Common myeloid progenitor, CD34-positive (primary cell): ENCODE measurements around the gene SH3BP4.
"Not testable (repeated sequence)": the region's sequence is repeated elsewhere in the genome, so short reads cannot be mapped to it uniquely, and the experiment has no call there.

Source experiments
- CTCF ChIA-PET: fragments of 350-600 bp; sonication (Branson Sonifier 250); formaldehyde crosslinking; loops from one replicate; lab custom pipeline; 2021; ENCODE audit warnings: antibody characterized with exemption; lab: Charles Lee
- POLR2A ChIA-PET: fragments of 350-600 bp; sonication (Branson Sonifier 250); formaldehyde crosslinking; loops from one replicate; lab custom pipeline; 2021; ENCODE audit warnings: antibody characterized with exemption; lab: Charles Lee
- DNase-seq, 3 donors: peaks; one replicate each; pipeline versions ENCODE4 v3.0.0 to v3.0.0-alpha.2; 2013
- H3K27ac ChIP-seq, 2 experiments: 1 replicate in 1 of 2; 2 replicates in 1 of 2; pipeline ENCODE4 v1.7.0; 2013; ENCODE audit warnings: inconsistent platforms in 2 of 2, low read length in 2 of 2, mild to moderate bottlenecking in 2 of 2, low read depth in 1 of 2, moderate library complexity in 1 of 2; ENCODE audit not compliant: severe bottlenecking in 2 of 2, insufficient read depth in 1 of 2, poor library complexity in 1 of 2
- H3K27me3 ChIP-seq, 5 experiments: replicated peaks in 2 of 5; 1 replicate in 3 of 5; 2 replicates in 2 of 5; pipeline versions ENCODE4 v1.6.1 to v1.7.0; 2013; ENCODE audit warnings: low read length in 4 of 5, mild to moderate bottlenecking in 2 of 5, moderate library complexity in 2 of 5, inconsistent platforms in 1 of 5; ENCODE audit not compliant: insufficient read depth in 5 of 5, control insufficient read depth in 4 of 5
- H3K36me3 ChIP-seq, 4 experiments: 1 replicate in 2 of 4; 2 replicates in 2 of 4; pipeline versions ENCODE4 v1.6.1 to v1.7.0; 2013; ENCODE audit warnings: low read length in 3 of 4, control low read depth in 1 of 4, mild to moderate bottlenecking in 1 of 4; ENCODE audit not compliant: control insufficient read depth in 4 of 4, insufficient read depth in 4 of 4
- H3K4me1 ChIP-seq, 4 experiments: 1 replicate in 3 of 4; 2 replicates in 1 of 4; pipeline versions ENCODE4 v1.6.1 to v1.7.1; 2013; ENCODE audit warnings: low read length in 3 of 4, mild to moderate bottlenecking in 3 of 4, control low read depth in 1 of 4, inconsistent platforms in 1 of 4, moderate library complexity in 1 of 4; ENCODE audit not compliant: control insufficient read depth in 4 of 4, insufficient read depth in 4 of 4; ENCODE audit errors: control extremely low read depth in 1 of 4
- H3K4me3 ChIP-seq, 7 experiments: 1 replicate in 4 of 7; 2 replicates in 3 of 7; pipeline versions ENCODE4 v1.5.1 to v1.7.0; 2013; ENCODE audit warnings: mild to moderate bottlenecking in 7 of 7, low read length in 6 of 7, moderate library complexity in 6 of 7, inconsistent platforms in 2 of 7, low read depth in 2 of 7, control low read depth in 1 of 7; ENCODE audit not compliant: insufficient read depth in 4 of 7, control insufficient read depth in 1 of 7; ENCODE audit errors: extremely low read depth in 1 of 7
- H3K9me3 ChIP-seq, 5 experiments: 1 replicate in 4 of 5; 2 replicates in 1 of 5; pipeline versions ENCODE4 v1.6.1 to v1.7.1; 2013; ENCODE audit warnings: low read length in 4 of 5, mild to moderate bottlenecking in 2 of 5, inconsistent platforms in 1 of 5, low read depth in 1 of 5, moderate library complexity in 1 of 5; ENCODE audit not compliant: control insufficient read depth in 4 of 5, insufficient read depth in 2 of 5; ENCODE audit errors: control extremely low read depth in 1 of 5
- WGBS: methylation state at CpG from one replicate; pipeline ENCODE4 v1.1.5; 2013; ENCODE audit not compliant: insufficient coverage; 5-methylcytosine and 5-hydroxymethylcytosine counted together

The SH3BP4 gene

DNA sequence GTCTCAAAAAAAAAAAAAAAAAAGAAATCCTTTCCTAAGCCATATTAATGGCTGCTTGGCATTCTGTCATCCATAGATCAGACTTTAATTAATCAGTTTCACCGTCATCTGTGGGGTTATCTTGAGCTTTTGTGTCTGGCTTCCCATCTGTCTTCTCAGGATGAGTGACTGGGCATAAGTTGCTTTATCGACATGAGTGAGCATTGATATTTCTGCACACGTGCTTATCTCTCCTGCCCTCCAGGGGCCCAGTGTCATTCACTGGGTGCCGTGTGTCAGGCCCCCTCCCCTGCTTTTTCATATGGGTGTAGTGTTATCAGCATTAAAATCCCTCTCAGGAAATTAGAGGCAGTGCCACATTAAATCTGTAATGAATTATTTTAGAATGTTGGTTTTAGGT, 65.6 kb downstream of the SH3BP4 start:
- H3K4me3 ChIP-seq = no peak overlapping the region
- ChIA-PET POLR2A (interaction anchor here (0.6 to 0.7 kb wide), 2 partner anchors 9 to 1691 kb away, joined by 3 to 6 read pairs; no protein-coding TSS in a partner anchor), CTCF (no interaction called here)
- peaks cover 0 to 15% (median 5%) of the 10 kb centered on the region in 5 experiments for H3K9me3 ChIP-seq
- peaks cover 0 to 4% (median 0%) of the 10 kb centered on the region in 4 experiments for H3K36me3 ChIP-seq
- 31% methylated on average over 2 of the region's 4 CpGs for WGBS
- DNase-seq = peak; percentile 31 to 70 (median 40)
- H3K27ac ChIP-seq = no peak overlapping the region
- H3K27me3 ChIP-seq = no peaks in the 10 kb centered on the region
- H3K4me1 ChIP-seq = peaks cover 0 to 10% (median 5%) of the 10 kb centered on the region in 4 experiments

DNA sequence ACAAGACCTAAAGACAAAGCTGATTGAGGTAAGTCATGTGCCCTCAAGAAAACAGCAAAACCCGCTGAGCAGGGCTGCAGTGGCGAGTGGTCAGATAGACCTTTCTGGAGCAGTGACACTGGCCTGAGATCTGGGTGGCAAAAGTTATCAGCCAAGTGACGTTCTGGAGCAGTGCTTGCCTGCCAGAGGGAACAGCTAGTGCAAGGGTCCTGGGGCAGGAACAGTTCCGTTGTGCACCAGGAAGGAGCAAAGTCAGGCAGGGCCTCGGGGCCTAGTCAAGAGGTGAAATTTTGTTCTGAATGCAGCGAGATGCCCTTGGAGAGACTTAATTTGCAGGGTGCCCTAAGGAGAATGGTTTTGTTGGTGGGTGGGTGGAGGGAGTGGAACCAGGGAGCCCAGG, 67.0 kb downstream of the SH3BP4 start:
- WGBS = 98% methylated on average over 6 of the region's 6 CpGs
- Histone ChIP-seq H3K4me1 (peaks cover 0 to 10% (median 5%) of the 10 kb centered on the region in 4 experiments), H3K27me3 (no peaks in the 10 kb centered on the region), H3K27ac (no peak overlapping the region), H3K4me3 (no peak overlapping the region), H3K9me3 (peaks cover 0 to 15% (median 5%) of the 10 kb centered on the region in 5 experiments), H3K36me3 (peaks cover 0 to 4% (median 0%) of the 10 kb centered on the region in 4 experiments)
- POLR2A ChIA-PET = interaction anchor here (0.7 kb wide), 1 partner anchor 27 kb away, joined by 3 read pairs; no protein-coding TSS in a partner anchor
- CTCF ChIA-PET = no interaction called here
- no peak for DNase-seq

DNA sequence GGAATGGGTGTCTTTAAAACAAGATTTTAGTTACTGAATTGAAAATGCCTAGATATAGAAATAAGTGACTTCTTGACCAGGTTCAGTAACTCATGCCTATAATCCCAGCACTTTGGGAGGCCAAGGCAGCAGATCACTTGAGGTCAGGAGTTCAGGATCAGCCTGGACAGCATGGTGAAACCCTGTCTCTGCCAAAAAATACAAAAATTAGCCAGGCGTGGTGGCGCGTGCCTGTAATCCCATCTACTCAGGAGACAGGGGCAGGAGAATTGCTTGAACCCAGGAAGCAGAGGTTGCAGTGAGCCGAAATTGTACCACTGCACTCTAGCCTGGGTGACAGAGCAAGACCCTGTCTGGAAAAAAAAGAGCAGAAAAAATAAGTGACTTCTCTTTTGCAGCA, 68.3 kb downstream of the SH3BP4 start:
- WGBS = 96% methylated on average over 4 of the region's 4 CpGs
- CTCF ChIA-PET, H3K4me3 ChIP-seq, H3K27ac ChIP-seq, POLR2A ChIA-PET, DNase-seq, H3K4me1 ChIP-seq, H3K9me3 ChIP-seq, H3K27me3 ChIP-seq, H3K36me3 ChIP-seq: not testable (repeated sequence)

DNA sequence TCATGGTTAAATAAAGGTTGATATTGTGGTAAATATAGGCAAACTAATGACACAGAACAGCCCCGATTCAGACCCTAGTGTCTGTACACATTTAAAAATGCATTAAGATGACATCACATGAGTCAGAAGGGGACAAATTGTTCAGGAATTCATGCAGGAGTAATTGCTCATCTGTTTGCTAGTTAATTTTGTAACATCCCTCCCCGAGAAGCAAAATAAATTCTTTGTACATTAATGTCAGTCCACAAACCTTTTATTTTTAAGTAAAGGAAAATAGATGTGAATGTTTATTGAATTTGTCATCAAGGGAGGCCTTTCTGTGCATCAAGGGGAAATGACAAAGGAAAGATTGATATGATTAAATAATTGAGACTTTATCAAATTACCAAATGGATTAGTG, 69.9 kb downstream of the SH3BP4 start:
- Histone ChIP-seq H3K27ac (no peak overlapping the region), H3K4me1 (peaks cover 0 to 10% (median 5%) of the 10 kb centered on the region in 4 experiments), H3K9me3 (no peaks in the 10 kb centered on the region), H3K4me3 (no peak overlapping the region), H3K27me3 (no peaks in the 10 kb centered on the region), H3K36me3 (no peaks in the 10 kb centered on the region)
- DNase-seq = no peak
- no CpG with 5 or more reads among the region's 2 CpGs for WGBS
- CTCF ChIA-PET = no interaction called here
- POLR2A ChIA-PET = no interaction called here

DNA sequence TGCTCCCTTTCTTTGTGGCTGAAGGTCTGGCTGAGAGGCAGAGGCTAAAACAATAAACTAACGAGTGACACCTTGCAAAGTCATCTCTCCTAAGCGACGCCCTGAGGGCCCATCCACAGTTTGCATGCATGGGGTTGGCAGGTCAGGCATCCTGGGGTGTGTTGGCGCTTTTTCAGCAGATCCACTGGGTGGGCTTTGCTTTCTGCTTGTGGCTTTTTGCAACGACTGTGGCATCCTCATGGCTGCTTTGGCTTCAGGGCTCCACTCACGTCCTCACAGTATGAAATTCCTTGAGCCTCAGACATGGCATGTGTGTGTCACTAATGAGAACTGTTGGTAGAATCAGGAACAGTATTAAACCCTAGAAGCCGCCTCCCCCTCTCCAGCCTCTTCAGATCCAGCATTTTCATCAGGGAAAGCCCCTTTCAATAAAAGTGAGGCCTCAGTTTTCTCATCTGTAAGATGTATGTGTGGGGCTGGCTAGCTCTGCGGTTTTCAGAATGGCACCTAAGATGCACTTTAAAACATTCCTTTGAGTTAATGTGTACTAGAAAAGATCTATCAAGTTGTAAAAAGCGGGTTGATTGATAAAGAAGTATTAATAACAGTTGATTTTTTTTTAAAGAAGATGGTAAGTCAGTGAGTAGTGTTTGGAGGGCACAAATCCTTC, 72.5 kb downstream of the SH3BP4 start:
- H3K4me1 ChIP-seq = no peaks in the 10 kb centered on the region
- 80% methylated on average over 6 of the region's 9 CpGs for WGBS
- no peak overlapping the region for H3K27ac ChIP-seq
- no peak overlapping the region for H3K4me3 ChIP-seq
- POLR2A ChIA-PET = interaction anchor here (0.6 kb wide), 1 partner anchor 44 kb away, joined by 3 read pairs; no protein-coding TSS in a partner anchor
- CTCF ChIA-PET = interaction anchor here (0.8 to 1.3 kb wide), 2 partner anchors 12 to 479 kb away, joined by 3 to 4 read pairs; no protein-coding TSS in a partner anchor
- no peaks in the 10 kb centered on the region for H3K36me3 ChIP-seq
- no peaks in the 10 kb centered on the region for H3K27me3 ChIP-seq
- H3K9me3 ChIP-seq = no peaks in the 10 kb centered on the region
- DNase-seq = peak in 1 of 3 donors; percentile 39

DNA sequence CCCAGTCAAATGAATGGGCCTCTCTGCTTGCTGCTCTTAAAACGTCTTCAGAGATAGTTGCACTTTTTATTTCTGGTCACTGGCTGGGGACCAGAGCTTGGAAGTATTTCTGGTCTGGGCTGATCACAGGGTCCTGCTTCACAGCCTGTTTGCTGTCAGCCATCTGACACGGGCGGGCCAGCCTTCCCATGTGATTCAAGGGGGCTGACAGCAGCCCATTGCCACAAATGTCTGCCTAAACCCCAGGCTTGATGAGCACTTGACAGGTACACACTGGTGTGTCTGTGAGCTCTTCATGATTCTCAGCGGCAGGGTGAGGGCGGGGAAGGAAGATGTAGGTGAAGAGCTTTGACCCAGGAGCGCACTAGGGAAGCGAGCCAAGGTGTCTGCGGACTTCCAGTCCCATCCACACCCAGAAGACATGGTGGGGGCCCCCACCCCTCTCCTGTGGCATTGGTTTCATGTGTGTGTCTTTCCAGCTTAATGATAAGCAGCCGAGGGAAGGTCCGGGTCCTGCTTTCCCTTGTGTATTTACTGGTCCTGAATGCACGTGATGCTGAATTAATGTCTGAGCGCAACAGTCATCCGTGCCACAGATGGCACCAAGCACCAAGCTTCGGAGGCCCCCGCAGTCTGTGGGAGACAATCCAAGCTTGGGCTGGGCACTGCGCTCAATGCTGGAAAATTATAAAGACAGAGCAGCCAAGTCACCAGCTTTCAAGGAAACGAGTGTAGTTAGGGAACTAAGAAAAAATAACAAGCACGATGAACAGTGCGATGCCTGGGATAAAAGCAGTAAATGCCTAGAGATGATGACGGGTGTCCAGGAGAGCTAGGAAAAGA, 73.3 kb downstream of the SH3BP4 start:
- no peak overlapping the region for H3K4me3 ChIP-seq
- H3K27me3 ChIP-seq = no peaks in the 10 kb centered on the region
- DNase-seq = no peak
- no peaks in the 10 kb centered on the region for H3K4me1 ChIP-seq
- POLR2A ChIA-PET = no interaction called here
- no peaks in the 10 kb centered on the region for H3K36me3 ChIP-seq
- CTCF ChIA-PET = interaction anchor here (0.6 to 1.3 kb wide), 4 partner anchors 11 to 1580 kb away, joined by 3 to 4 read pairs (median 3); no protein-coding TSS in a partner anchor
- WGBS = 90% methylated on average over 19 of the region's 20 CpGs
- no peaks in the 10 kb centered on the region for H3K9me3 ChIP-seq
- H3K27ac ChIP-seq = no peak overlapping the region
